IMR-90 (cell line): ENCODE measurements around the gene WLS. TPM values are rescaled to one million over a fixed set of nuclear protein-coding genes. Genes with fewer than 3 reads are reported as not detected.

ENCODE experiments used
- ATAC-seq: fragments of 200-7000 bp; cut with Tn5 transposase; 2 replicates; pipeline ENCODE4 v1.9.1; 2020; ENCODE audit warnings: low read depth, mild to moderate bottlenecking, moderate library complexity
- BruUV-seq: library from RNA; stranded (reverse); fragments of 400-500 nt; replicated peaks from 2 replicates; lab custom pipeline; 2021; lab: Mats Ljungman, UMichigan
- CTCF ChIA-PET: fragments of 300-600 bp; formaldehyde crosslinking; extraction: SDS; loops from one replicate; lab custom pipeline; 2021; ENCODE audit warnings: antibody characterized with exemption; lab: Yijun Ruan, JAX
- POLR2A ChIA-PET: fragments of 300-600 bp; sonication (Branson Sonifier 250); formaldehyde crosslinking; loops from one replicate; lab custom pipeline; 2022; ENCODE audit warnings: antibody characterized with exemption; ENCODE audit not compliant: unreplicated experiment; lab: Charles Lee
- DNase-seq: peaks from one replicate; pipeline ENCODE4 v3.0.0; 2013
- H2AFZ ChIP-seq: replicated peaks from 2 replicates; pipeline ENCODE3; 2013; ENCODE audit warnings: low read length, mild to moderate bottlenecking; ENCODE audit not compliant: poor library complexity
- H2AK5ac ChIP-seq: 2 replicates; pipeline ENCODE4 v1.6.1; 2013; ENCODE audit warnings: low read depth, low read length, inconsistent platforms
- H2AK9ac ChIP-seq: replicated peaks from 2 replicates; pipeline ENCODE3; 2013; ENCODE audit warnings: mild to moderate bottlenecking, low read depth, low read length, moderate library complexity; ENCODE audit not compliant: poor library complexity
- H2BK120ac ChIP-seq: 2 replicates; pipeline ENCODE4 v1.6.1; 2013; ENCODE audit warnings: low read depth, low read length, inconsistent platforms
- H2BK15ac ChIP-seq: 3 replicates; pipeline ENCODE4 v1.6.1; 2013; ENCODE audit warnings: low read depth, low read length, inconsistent platforms
- H2BK20ac ChIP-seq: 2 replicates; pipeline ENCODE4 v1.6.1; 2013; ENCODE audit warnings: low read depth, mild to moderate bottlenecking, inconsistent platforms, low read length, moderate library complexity
- H2BK5ac ChIP-seq: 2 replicates; pipeline ENCODE4 v1.6.1; 2013; ENCODE audit warnings: mild to moderate bottlenecking, low read depth, low read length, inconsistent platforms; ENCODE audit not compliant: poor library complexity, severe bottlenecking
- H3K14ac ChIP-seq: replicated peaks from 2 replicates; pipeline ENCODE4 v1.6.1; 2013; ENCODE audit warnings: low read depth, low read length, inconsistent platforms
- H3K18ac ChIP-seq: 2 replicates; pipeline ENCODE4 v1.6.1; 2013; ENCODE audit warnings: low read depth, low read length, control low read depth
- H3K23ac ChIP-seq: 2 replicates; pipeline ENCODE4 v1.6.1; 2013; ENCODE audit warnings: low read depth, low read length, inconsistent platforms
- H3K27ac ChIP-seq: 2 replicates; pipeline ENCODE4 v1.5.1; 2013; ENCODE audit warnings: mild to moderate bottlenecking, control low read depth, low read length; ENCODE audit not compliant: insufficient read depth
- H3K27me3 ChIP-seq: 2 replicates; pipeline ENCODE4 v1.6.1; 2013; ENCODE audit warnings: low read length; ENCODE audit not compliant: control insufficient read depth, insufficient read depth
- H3K36me3 ChIP-seq: 2 replicates; pipeline ENCODE4 v1.6.1; 2013; ENCODE audit warnings: low read length, mixed read lengths; ENCODE audit not compliant: control insufficient read depth, insufficient read depth
- H3K4ac ChIP-seq: 2 replicates; pipeline ENCODE4 v1.6.1; 2013; ENCODE audit warnings: low read depth, low read length, inconsistent platforms
- H3K4me1 ChIP-seq: 2 replicates; pipeline ENCODE4 v1.6.1; 2013; ENCODE audit warnings: low read length, mixed read lengths; ENCODE audit not compliant: control insufficient read depth, insufficient read depth
- H3K4me2 ChIP-seq: 2 replicates; pipeline ENCODE4 v1.6.1; 2013; ENCODE audit warnings: low read depth, mild to moderate bottlenecking, control low read depth, low read length, moderate library complexity
- H3K4me3 ChIP-seq: 2 replicates; pipeline ENCODE4 v1.5.1; 2013; ENCODE audit warnings: low read depth, mild to moderate bottlenecking, control low read depth, low read length, moderate library complexity; ENCODE audit not compliant: insufficient read depth
- H3K56ac ChIP-seq: 2 replicates; pipeline ENCODE4 v1.6.1; 2013; ENCODE audit warnings: low read length, inconsistent platforms; ENCODE audit not compliant: insufficient read depth; ENCODE audit errors: extremely low read depth
- H3K79me1 ChIP-seq, 2 experiments: 2 replicates each; pipeline ENCODE4 v1.6.1; 2013; ENCODE audit warnings: low read length in 2 of 2, inconsistent platforms in 1 of 2, low read depth in 1 of 2
- H3K9ac ChIP-seq: 2 replicates; pipeline ENCODE4 v1.6.1; 2013; ENCODE audit warnings: low read depth, low read length, control low read depth
- H3K9me1 ChIP-seq: 2 replicates; pipeline ENCODE4 v1.6.1; 2013; ENCODE audit warnings: low read length, inconsistent platforms; ENCODE audit not compliant: insufficient read depth
- H3K9me3 ChIP-seq: 2 replicates; pipeline ENCODE4 v1.6.1; 2013; ENCODE audit warnings: low read length; ENCODE audit not compliant: control insufficient read depth, insufficient read depth
- H4K20me1 ChIP-seq: 2 replicates; pipeline ENCODE4 v1.6.1; 2013; ENCODE audit warnings: low read length, inconsistent platforms; ENCODE audit not compliant: insufficient read depth
- H4K5ac ChIP-seq: 2 replicates; pipeline ENCODE4 v1.6.1; 2013; ENCODE audit warnings: mild to moderate bottlenecking, low read depth, low read length, control low read depth
- H4K8ac ChIP-seq, 2 experiments: 2 replicates each; pipeline ENCODE4 v1.6.1; 2013; ENCODE audit warnings: low read depth in 2 of 2, low read length in 2 of 2, control low read depth in 1 of 2, inconsistent platforms in 1 of 2
- H4K91ac ChIP-seq: 2 replicates; pipeline ENCODE4 v1.6.1; 2013; ENCODE audit warnings: low read depth, low read length, inconsistent platforms; ENCODE audit not compliant: insufficient read depth
- BHLHE40 ChIP-seq: fragments of 150-350 bp; IDR thresholded peaks from 2 replicates; pipeline ENCODE4 v1.6.1; 2016; ENCODE audit warnings: mild to moderate bottlenecking, low read depth, low read length
- CEBPB ChIP-seq: IDR thresholded peaks from 2 replicates; pipeline ENCODE4 v1.6.1; 2012; ENCODE audit warnings: low read depth, low read length, improper control_type of control experiment
- FOS ChIP-seq: fragments of 150-350 bp; IDR thresholded peaks from 2 replicates; pipeline ENCODE4 v1.6.1; 2016; ENCODE audit warnings: low read depth, low read length
- MAZ ChIP-seq: IDR thresholded peaks from 2 replicates; pipeline ENCODE4 v1.6.1; 2012; ENCODE audit warnings: low read depth, mild to moderate bottlenecking, low read length, improper control_type of control experiment, moderate library complexity, borderline replicate concordance
- MXI1 ChIP-seq: IDR thresholded peaks from 2 replicates; pipeline ENCODE4 v1.6.1; 2012; ENCODE audit warnings: low read depth, mild to moderate bottlenecking, low read length, moderate library complexity, borderline replicate concordance
- NFE2L2 ChIP-seq: fragments of 150-350 bp; IDR thresholded peaks from 2 replicates; pipeline ENCODE4 v1.6.1; 2016; ENCODE audit warnings: low read depth, mild to moderate bottlenecking, low read length
- POLR2A ChIP-seq: IDR thresholded peaks from 2 replicates; pipeline ENCODE4 v1.6.1; 2012; ENCODE audit warnings: mild to moderate bottlenecking, low read depth, low read length
- RAD21 ChIP-seq: IDR thresholded peaks from 2 replicates; pipeline ENCODE4 v1.6.1; 2012; ENCODE audit warnings: low read length, improper control_type of control experiment
- RFX5 ChIP-seq: IDR thresholded peaks from 2 replicates; pipeline ENCODE4 v1.8.0; 2012; ENCODE audit warnings: low read depth, mild to moderate bottlenecking, low read length, moderate library complexity
- SMC3 ChIP-seq: fragments of 150-350 bp; IDR thresholded peaks from 2 replicates; pipeline ENCODE4 v1.6.1; 2016; ENCODE audit warnings: low read depth, mild to moderate bottlenecking, antibody characterized with exemption, low read length, moderate library complexity
- WGBS, 2 experiments: methylation state at CpG; one replicate each; pipeline versions ENCODE4 v1.1.5 to v1.1.7; 2013; ENCODE audit warnings: missing lambda C conversion rate in 2 of 2; ENCODE audit not compliant: insufficient read length in 1 of 2; ENCODE audit errors: extremely low coverage in 2 of 2; 5-methylcytosine and 5-hydroxymethylcytosine counted together
- dilution Hi-C: fragments of 300-500 bp; cut with HindIII; formaldehyde crosslinking; loops from one replicate; pipeline ENCODE4 v1.14.3; 2018; ENCODE audit warnings: low sequenced_read_pairs; ENCODE audit not compliant: unreplicated experiment
- in situ Hi-C: fragments of 300-500 bp; cut with MboI; formaldehyde crosslinking; loops from 3 replicates; pipeline ENCODE4 v1.14.3; 2019; ENCODE audit warnings: low sequenced_read_pairs, inconsistent platforms, mixed read lengths
- intact Hi-C: fragments of 100-400 bp; cut with micrococcal nuclease; formaldehyde crosslinking; loops from 2 replicates; pipeline ENCODE4 v1.10.0; 2022
- polyA plus RNA-seq, 3 experiments: library from polyadenylated mRNA; depleted of rRNA; stranded (reverse); fragments of >200 nt; gene quantifications; 2 replicates each; pipeline ENCODE4 v1.2.3, GENCODE V29; 2012; ENCODE audit warnings: low replicate concordance in 1 of 3
- total RNA-seq: library from RNA; depleted of rRNA; stranded (reverse); fragments of >200 nt; gene quantifications from 2 replicates; pipeline ENCODE4 v1.2.3, GENCODE V29; 2012
- TF ChIP-seq, protein P1 (sequence below): fragments of 150-350 bp; IDR thresholded peaks from 2 replicates; pipeline ENCODE4 v1.6.1; 2017; ENCODE audit warnings: mild to moderate bottlenecking, antibody characterized with exemption, low read length, low read depth
- TF ChIP-seq, protein P2 (sequence below): conservative IDR thresholded peaks from 2 replicates; pipeline ENCODE4 v1.5.1; 2012; ENCODE audit warnings: mild to moderate bottlenecking, low read depth, low read length, improper control_type of control experiment

The WLS gene
- total and polyA plus RNA-seq, 2 of the 4 experiments (the other 2 are of a cell fraction): 152 to 157 TPM

DNA sequence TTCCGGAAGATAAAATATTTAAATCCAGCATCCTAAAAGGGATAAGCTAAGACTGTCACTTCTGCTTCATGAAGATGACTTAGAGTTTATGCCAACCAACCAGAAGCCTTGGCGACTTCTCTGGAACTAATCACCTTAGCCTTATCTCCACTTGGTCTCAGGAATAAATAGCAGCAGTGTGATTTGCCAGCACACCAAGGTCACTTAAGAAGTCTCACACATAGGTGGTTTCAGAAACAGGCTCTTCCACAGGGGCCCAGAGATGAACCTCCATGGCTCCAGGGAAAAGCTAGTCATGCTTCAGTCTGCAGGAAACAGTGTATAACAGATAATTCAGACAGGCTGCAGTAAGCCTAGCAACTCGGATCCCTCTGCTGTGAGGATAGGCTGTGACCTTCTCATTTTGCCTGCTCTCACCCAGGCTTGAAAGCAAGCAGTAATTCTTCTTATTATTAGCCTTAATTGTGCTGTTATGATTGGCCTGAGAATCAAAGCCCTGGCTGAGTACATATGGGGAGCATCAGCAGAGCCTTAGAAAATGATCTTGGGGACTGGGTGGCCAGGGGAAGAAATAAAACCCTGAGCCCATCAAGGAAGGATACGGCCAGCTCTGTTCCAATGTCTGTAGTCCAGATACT lies 84.7 kb downstream of the WLS start:
- H3K36me3 ChIP-seq: peaks cover 55% of the 10 kb centered on the region
- dilution Hi-C loops: no loop called here
- BruUV-seq: no TSS peak

More for the DNA sequence above, 84.7 kb downstream of the WLS start:
- DNase-seq: no peak
- Histone ChIP-seq H2AFZ (no peak overlapping the region), H4K8ac (no peak overlapping the region), H4K20me1 (no peaks in the 10 kb centered on the region), H3K79me1 (peaks cover 6 to 27% of the 10 kb centered on the region in 2 experiments; a peak in 3 of 4 replicates), H3K4ac (no peak overlapping the region), H3K14ac (no peak overlapping the region), H3K18ac (no peak overlapping the region), H2BK20ac (no peak overlapping the region), H2BK120ac (no peak overlapping the region), H3K4me1 (peaks cover 7% of the 10 kb centered on the region; the same call in 1 of the 2 replicates), H3K56ac (no peak overlapping the region), H3K9me3 (no peaks in the 10 kb centered on the region), H3K4me2 (no peak overlapping the region), H2BK15ac (no peak overlapping the region), H3K27me3 (no peaks in the 10 kb centered on the region), H3K27ac (no peak overlapping the region), H4K5ac (no peak overlapping the region), H3K9ac (no peak overlapping the region), H3K23ac (no peak overlapping the region), H3K4me3 (no peak overlapping the region), H2AK5ac (no peak overlapping the region), H3K9me1 (peaks cover 23% of the 10 kb centered on the region), H2BK5ac (no peak overlapping the region), H4K91ac (no peak overlapping the region), H2AK9ac (no peak overlapping the region)
- TF ChIP-seq FOS: no peak
- TF ChIP-seq SMC3: no peak
- no peak for TF ChIP-seq RAD21
- TF ChIP-seq POLR2A: no peak
- TF ChIP-seq MXI1: no peak
- no peak for TF ChIP-seq CEBPB
- TF ChIP-seq RFX5: no peak
- TF ChIP-seq NFE2L2: no peak
- TF ChIP-seq, protein P1, sequence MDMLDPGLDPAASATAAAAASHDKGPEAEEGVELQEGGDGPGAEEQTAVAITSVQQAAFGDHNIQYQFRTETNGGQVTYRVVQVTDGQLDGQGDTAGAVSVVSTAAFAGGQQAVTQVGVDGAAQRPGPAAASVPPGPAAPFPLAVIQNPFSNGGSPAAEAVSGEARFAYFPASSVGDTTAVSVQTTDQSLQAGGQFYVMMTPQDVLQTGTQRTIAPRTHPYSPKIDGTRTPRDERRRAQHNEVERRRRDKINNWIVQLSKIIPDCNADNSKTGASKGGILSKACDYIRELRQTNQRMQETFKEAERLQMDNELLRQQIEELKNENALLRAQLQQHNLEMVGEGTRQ: no peak
- TF ChIP-seq BHLHE40: no peak
- TF ChIP-seq, protein P2, sequence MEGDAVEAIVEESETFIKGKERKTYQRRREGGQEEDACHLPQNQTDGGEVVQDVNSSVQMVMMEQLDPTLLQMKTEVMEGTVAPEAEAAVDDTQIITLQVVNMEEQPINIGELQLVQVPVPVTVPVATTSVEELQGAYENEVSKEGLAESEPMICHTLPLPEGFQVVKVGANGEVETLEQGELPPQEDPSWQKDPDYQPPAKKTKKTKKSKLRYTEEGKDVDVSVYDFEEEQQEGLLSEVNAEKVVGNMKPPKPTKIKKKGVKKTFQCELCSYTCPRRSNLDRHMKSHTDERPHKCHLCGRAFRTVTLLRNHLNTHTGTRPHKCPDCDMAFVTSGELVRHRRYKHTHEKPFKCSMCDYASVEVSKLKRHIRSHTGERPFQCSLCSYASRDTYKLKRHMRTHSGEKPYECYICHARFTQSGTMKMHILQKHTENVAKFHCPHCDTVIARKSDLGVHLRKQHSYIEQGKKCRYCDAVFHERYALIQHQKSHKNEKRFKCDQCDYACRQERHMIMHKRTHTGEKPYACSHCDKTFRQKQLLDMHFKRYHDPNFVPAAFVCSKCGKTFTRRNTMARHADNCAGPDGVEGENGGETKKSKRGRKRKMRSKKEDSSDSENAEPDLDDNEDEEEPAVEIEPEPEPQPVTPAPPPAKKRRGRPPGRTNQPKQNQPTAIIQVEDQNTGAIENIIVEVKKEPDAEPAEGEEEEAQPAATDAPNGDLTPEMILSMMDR: no peak
- TF ChIP-seq MAZ: no peak
- ChIA-PET POLR2A (no interaction called here), CTCF (interaction anchor here (0.7 kb wide), 1 partner anchor 10 kb away, joined by 4 read pairs; no protein-coding TSS in a partner anchor)
- intact Hi-C loops (loop anchor here (2.0 kb wide), 1 partner anchor 13 kb away; no protein-coding TSS in a partner anchor), in situ Hi-C loops (no loop called here)
- no CpG with 5 or more reads among the region's 4 CpGs for WGBS, 2 experiments
- ATAC-seq: no peak
